Mammary epithelial cell (primary cell): ENCODE measurements around the gene TMIGD3.

Experiments used
- EZH2 ChIP-seq: IDR thresholded peaks from 2 replicates; pipeline ENCODE4 v1.6.1; 2012; ENCODE audit warnings: low read length, inconsistent platforms, borderline replicate concordance
- TF ChIP-seq, protein P1 (sequence below), 2 donors: IDR thresholded peaks in 1 of 2; conservative IDR thresholded peaks in 1 of 2; 2 replicates each; pipeline ENCODE4 v1.5.1; 2011 to 2012; ENCODE audit warnings: inconsistent platforms in 2 of 2, low read length in 2 of 2, mild to moderate bottlenecking in 2 of 2, control low read depth in 1 of 2, low read depth in 1 of 2; ENCODE audit not compliant: insufficient read depth in 1 of 2; ENCODE audit errors: extremely low read depth in 1 of 2

- TF ChIP-seq, protein P1, sequence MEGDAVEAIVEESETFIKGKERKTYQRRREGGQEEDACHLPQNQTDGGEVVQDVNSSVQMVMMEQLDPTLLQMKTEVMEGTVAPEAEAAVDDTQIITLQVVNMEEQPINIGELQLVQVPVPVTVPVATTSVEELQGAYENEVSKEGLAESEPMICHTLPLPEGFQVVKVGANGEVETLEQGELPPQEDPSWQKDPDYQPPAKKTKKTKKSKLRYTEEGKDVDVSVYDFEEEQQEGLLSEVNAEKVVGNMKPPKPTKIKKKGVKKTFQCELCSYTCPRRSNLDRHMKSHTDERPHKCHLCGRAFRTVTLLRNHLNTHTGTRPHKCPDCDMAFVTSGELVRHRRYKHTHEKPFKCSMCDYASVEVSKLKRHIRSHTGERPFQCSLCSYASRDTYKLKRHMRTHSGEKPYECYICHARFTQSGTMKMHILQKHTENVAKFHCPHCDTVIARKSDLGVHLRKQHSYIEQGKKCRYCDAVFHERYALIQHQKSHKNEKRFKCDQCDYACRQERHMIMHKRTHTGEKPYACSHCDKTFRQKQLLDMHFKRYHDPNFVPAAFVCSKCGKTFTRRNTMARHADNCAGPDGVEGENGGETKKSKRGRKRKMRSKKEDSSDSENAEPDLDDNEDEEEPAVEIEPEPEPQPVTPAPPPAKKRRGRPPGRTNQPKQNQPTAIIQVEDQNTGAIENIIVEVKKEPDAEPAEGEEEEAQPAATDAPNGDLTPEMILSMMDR (conservative IDR thresholded peaks at IDR 0.05 in 1 of 2, IDR thresholded peaks at IDR 0.05 in 1 of 2; ENCODE audit: extremely low read depth in 1 of 2, insufficient read depth in 1 of 2, low read depth in 1 of 2, low read length in 2 of 2), result no peak
- no peak for TF ChIP-seq EZH2
Measured at GRCh38 chr1:111488669-111489068, 14.8 kb downstream of the TMIGD3 start.
